Esophagus muscularis mucosa (tissue), 3 donors: ENCODE data around the gene CLN3.
"Not testable (repeated sequence)": the region's sequence is repeated elsewhere in the genome, so short reads cannot be mapped to it uniquely, and the experiment has no call there.

Source experiments
- CTCF ChIP-seq, 3 experiments: fragments of 200-600 bp in 2 of 3; fragments of 450-650 bp in 1 of 3; sonication (generic) in 2 of 3; IDR thresholded peaks; one replicate each; pipeline ENCODE4 v1.5.1; 2017 to 2019; ENCODE audit warnings: antibody characterized with exemption in 3 of 3, mild to moderate bottlenecking in 2 of 3, moderate library complexity in 1 of 3
- POLR2A ChIP-seq: fragments of 450-650 bp; IDR thresholded peaks from one replicate; pipeline ENCODE4 v1.6.1; 2017; ENCODE audit warnings: antibody characterized with exemption, moderate library complexity, mild to moderate bottlenecking, low read depth
- POLR2AphosphoS5 ChIP-seq, 2 donors: sonication (generic); formaldehyde crosslinking; IDR thresholded peaks; one replicate each; pipeline ENCODE4 v1.6.1; 2017; ENCODE audit warnings: antibody characterized with exemption in 2 of 2

GRCh38 chr16:28438899-28439298 is 53.0 kb downstream of the CLN3 start:
- TF ChIP-seq CTCF (IDR thresholded peaks at IDR 0.05); POLR2A; POLR2AphosphoS5 (IDR thresholded peaks at IDR 0.05): not testable (repeated sequence)
